Peyer's patch (tissue), 4 donors: ENCODE results near the gene MAOB. TPM values are rescaled to one million over a fixed set of nuclear protein-coding genes. Genes with fewer than 3 reads are reported as not detected.

Source experiments
- DNase-seq, 3 donors: peaks; one replicate each; pipeline ENCODE4 v3.0.0-alpha.2; 2017 to 2019
- H3K27ac ChIP-seq, 4 donors: fragments of 200-600 bp; sonication (generic); one replicate each; pipeline ENCODE4 v1.5.1; 2016 to 2019
- H3K27me3 ChIP-seq, 2 donors: fragments of 200-600 bp; sonication (generic); one replicate each; pipeline ENCODE4 v1.5.1; 2019
- H3K36me3 ChIP-seq, 3 donors: fragments of 200-600 bp; sonication (generic); one replicate each; pipeline ENCODE4 v1.5.1; 2016 to 2019
- H3K4me1 ChIP-seq, 4 donors: fragments of 200-600 bp; sonication (generic); one replicate each; pipeline ENCODE4 v1.5.1; 2016 to 2019
- H3K4me3 ChIP-seq, 4 donors: fragments of 200-600 bp; sonication (generic); 1 replicate in 3 of 4; 2 replicates in 1 of 4; pipeline ENCODE4 v1.5.1; 2016 to 2019; ENCODE audit warnings: mild to moderate bottlenecking in 1 of 4
- H3K9me3 ChIP-seq, 4 donors: fragments of 200-600 bp; sonication (generic); one replicate each; pipeline ENCODE4 v1.5.1; 2016 to 2019; ENCODE audit warnings: mild to moderate bottlenecking in 1 of 4
- POLR2A ChIP-seq, 2 donors: fragments of 450-650 bp; IDR thresholded peaks; one replicate each; pipeline ENCODE4 v1.5.1; 2017; ENCODE audit warnings: antibody characterized with exemption in 2 of 2, mild to moderate bottlenecking in 2 of 2, moderate library complexity in 2 of 2
- total RNA-seq, 4 donors: library from RNA; depleted of rRNA; stranded (reverse); fragments of >200 nt; gene quantifications; one replicate each; pipeline ENCODE4 v1.1.0, GENCODE V29; 2016
- TF ChIP-seq, protein P1 (sequence below), 6 experiments: fragments of 450-650 bp in 4 of 6; fragments of 200-600 bp in 2 of 6; sonication (generic) in 1 of 6; IDR thresholded peaks; one replicate each; pipeline ENCODE4 v1.5.1; 2017 to 2019; ENCODE audit warnings: antibody characterized with exemption in 6 of 6, mild to moderate bottlenecking in 3 of 6, moderate library complexity in 1 of 6

The MAOB gene
- total RNA-seq, 4 donors from 2014 or later = 13.2 to 81.8 (median 64.2) TPM

- Histone ChIP-seq H3K27ac (no peak overlapping the region), H3K36me3 (no peaks in the 10 kb centered on the region), H3K4me1 (no peaks in the 10 kb centered on the region), H3K4me3 (no peak overlapping the region), H3K9me3 (no peaks in the 10 kb centered on the region), H3K27me3 (no peaks in the 10 kb centered on the region)
- no peak for DNase-seq
- TF ChIP-seq POLR2A (IDR thresholded peaks at IDR 0.05) = no peak
- TF ChIP-seq, protein P1, sequence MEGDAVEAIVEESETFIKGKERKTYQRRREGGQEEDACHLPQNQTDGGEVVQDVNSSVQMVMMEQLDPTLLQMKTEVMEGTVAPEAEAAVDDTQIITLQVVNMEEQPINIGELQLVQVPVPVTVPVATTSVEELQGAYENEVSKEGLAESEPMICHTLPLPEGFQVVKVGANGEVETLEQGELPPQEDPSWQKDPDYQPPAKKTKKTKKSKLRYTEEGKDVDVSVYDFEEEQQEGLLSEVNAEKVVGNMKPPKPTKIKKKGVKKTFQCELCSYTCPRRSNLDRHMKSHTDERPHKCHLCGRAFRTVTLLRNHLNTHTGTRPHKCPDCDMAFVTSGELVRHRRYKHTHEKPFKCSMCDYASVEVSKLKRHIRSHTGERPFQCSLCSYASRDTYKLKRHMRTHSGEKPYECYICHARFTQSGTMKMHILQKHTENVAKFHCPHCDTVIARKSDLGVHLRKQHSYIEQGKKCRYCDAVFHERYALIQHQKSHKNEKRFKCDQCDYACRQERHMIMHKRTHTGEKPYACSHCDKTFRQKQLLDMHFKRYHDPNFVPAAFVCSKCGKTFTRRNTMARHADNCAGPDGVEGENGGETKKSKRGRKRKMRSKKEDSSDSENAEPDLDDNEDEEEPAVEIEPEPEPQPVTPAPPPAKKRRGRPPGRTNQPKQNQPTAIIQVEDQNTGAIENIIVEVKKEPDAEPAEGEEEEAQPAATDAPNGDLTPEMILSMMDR (IDR thresholded peaks at IDR 0.05) = no peak
Observed at GRCh38 chrX:43860646-43861370, 21.4 kb downstream of the MAOB start.

GRCh38 chrX:43853225-43853828 is 28.9 kb downstream of the MAOB start:
- H3K4me3 ChIP-seq = no peak overlapping the region
- no peaks in the 10 kb centered on the region for H3K27me3 ChIP-seq
- TF ChIP-seq POLR2A (IDR thresholded peaks at IDR 0.05) = no peak
- TF ChIP-seq, protein P1 (IDR thresholded peaks at IDR 0.05) = no peak
- DNase-seq = no peak
- no peaks in the 10 kb centered on the region for H3K4me1 ChIP-seq
- H3K9me3 ChIP-seq = no peaks in the 10 kb centered on the region
- H3K36me3 ChIP-seq = no peaks in the 10 kb centered on the region
- H3K27ac ChIP-seq = no peak overlapping the region

- Histone ChIP-seq H3K4me3 (no peak overlapping the region), H3K9me3 (no peaks in the 10 kb centered on the region), H3K4me1 (no peaks in the 10 kb centered on the region), H3K36me3 (no peaks in the 10 kb centered on the region), H3K27ac (no peak overlapping the region), H3K27me3 (no peaks in the 10 kb centered on the region)
- TF ChIP-seq, protein P1 (IDR thresholded peaks at IDR 0.05) = no peak
- TF ChIP-seq POLR2A (IDR thresholded peaks at IDR 0.05) = no peak
- no peak for DNase-seq
Observed at GRCh38 chrX:43850629-43851028, 31.6 kb downstream of the MAOB start.

DNA sequence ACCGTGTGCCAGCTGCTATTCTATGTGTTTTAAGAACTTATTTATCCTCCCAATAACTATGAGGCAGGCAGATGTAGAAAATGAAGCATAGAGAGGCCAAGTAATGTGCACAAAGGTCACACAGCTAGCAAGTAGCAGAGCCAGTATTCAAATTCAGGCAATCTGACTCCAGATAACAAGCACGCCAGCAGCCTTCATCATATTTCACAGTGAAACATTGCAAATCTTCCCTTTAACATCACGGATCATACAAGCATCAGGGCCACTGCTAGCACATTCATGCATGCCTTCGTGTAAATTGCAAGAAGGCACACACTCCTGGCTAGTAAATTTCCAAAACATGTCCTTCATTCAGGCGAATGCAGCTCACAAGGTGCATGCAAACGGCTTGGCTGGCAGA is 33.1 kb downstream of the MAOB start:
- H3K4me3 ChIP-seq = no peak overlapping the region
- H3K27ac ChIP-seq = no peak overlapping the region
- no peaks in the 10 kb centered on the region for H3K9me3 ChIP-seq
- no peaks in the 10 kb centered on the region for H3K36me3 ChIP-seq
- no peaks in the 10 kb centered on the region for H3K27me3 ChIP-seq
- no peak for DNase-seq
- H3K4me1 ChIP-seq = no peaks in the 10 kb centered on the region
- no peak for TF ChIP-seq POLR2A (IDR thresholded peaks at IDR 0.05)
- TF ChIP-seq, protein P1 (IDR thresholded peaks at IDR 0.05) = no peak

GRCh38 chrX:43847352-43847751 is 34.9 kb downstream of the MAOB start:
- no peak overlapping the region for H3K27ac ChIP-seq
- no peaks in the 10 kb centered on the region for H3K9me3 ChIP-seq
- no peak for DNase-seq
- no peak for TF ChIP-seq POLR2A (IDR thresholded peaks at IDR 0.05)
- TF ChIP-seq, protein P1 (IDR thresholded peaks at IDR 0.05) = no peak
- H3K36me3 ChIP-seq = no peaks in the 10 kb centered on the region
- no peaks in the 10 kb centered on the region for H3K27me3 ChIP-seq
- no peak overlapping the region for H3K4me3 ChIP-seq
- no peaks in the 10 kb centered on the region for H3K4me1 ChIP-seq
